Breast epithelium (tissue), 3 donors: ENCODE measurements around the gene FNDC10.
"Not testable (repeated sequence)": the region's sequence is repeated elsewhere in the genome, so short reads cannot be mapped to it uniquely, and the experiment has no call there.

Source experiments
- POLR2A ChIP-seq: fragments of 450-650 bp; IDR thresholded peaks from one replicate; pipeline ENCODE4 v1.6.1; 2016; ENCODE audit warnings: antibody characterized with exemption, mild to moderate bottlenecking, moderate library complexity
- POLR2AphosphoS5 ChIP-seq, 3 donors: sonication (generic); formaldehyde crosslinking; IDR thresholded peaks; one replicate each; pipeline ENCODE4 v1.6.1; 2017; ENCODE audit warnings: antibody characterized with exemption in 3 of 3
- TF ChIP-seq, protein P1 (sequence below), 3 donors: fragments of 450-650 bp; IDR thresholded peaks; one replicate each; pipeline ENCODE4 v1.5.1; 2016 to 2017; ENCODE audit warnings: antibody characterized with exemption in 3 of 3, mild to moderate bottlenecking in 3 of 3, moderate library complexity in 3 of 3

DNA sequence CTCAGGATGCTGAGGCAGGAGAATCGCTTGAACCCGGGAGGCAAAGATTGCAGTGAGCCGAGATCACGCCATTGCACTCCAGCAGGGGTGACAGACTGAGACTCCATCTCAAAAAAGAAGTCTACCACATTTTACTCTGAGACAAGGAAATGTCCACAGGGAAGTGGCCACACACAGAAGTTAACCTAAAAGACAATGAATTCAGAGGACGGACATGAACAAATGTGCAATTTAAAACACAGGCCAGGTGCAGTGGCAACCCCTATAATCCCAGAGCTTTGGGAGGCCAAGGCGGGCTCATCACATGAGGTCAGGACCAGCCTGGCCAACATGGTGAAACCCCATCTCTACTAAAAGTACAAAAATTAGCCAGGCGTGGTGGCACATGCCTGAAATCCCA, 42.2 kb downstream of the FNDC10 start:
- TF ChIP-seq, protein P1, sequence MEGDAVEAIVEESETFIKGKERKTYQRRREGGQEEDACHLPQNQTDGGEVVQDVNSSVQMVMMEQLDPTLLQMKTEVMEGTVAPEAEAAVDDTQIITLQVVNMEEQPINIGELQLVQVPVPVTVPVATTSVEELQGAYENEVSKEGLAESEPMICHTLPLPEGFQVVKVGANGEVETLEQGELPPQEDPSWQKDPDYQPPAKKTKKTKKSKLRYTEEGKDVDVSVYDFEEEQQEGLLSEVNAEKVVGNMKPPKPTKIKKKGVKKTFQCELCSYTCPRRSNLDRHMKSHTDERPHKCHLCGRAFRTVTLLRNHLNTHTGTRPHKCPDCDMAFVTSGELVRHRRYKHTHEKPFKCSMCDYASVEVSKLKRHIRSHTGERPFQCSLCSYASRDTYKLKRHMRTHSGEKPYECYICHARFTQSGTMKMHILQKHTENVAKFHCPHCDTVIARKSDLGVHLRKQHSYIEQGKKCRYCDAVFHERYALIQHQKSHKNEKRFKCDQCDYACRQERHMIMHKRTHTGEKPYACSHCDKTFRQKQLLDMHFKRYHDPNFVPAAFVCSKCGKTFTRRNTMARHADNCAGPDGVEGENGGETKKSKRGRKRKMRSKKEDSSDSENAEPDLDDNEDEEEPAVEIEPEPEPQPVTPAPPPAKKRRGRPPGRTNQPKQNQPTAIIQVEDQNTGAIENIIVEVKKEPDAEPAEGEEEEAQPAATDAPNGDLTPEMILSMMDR (IDR thresholded peaks at IDR 0.05), result not testable (repeated sequence)
- TF ChIP-seq POLR2A; POLR2AphosphoS5 (IDR thresholded peaks at IDR 0.05): not testable (repeated sequence)
